A673 (cell line): ENCODE measurements around the gene NPR2. TPM values are rescaled to one million over a fixed set of nuclear protein-coding genes. Genes with fewer than 3 reads are reported as not detected.

Experiments used
- Bru-seq: library from RNA; stranded (reverse); fragments of 400-500 nt; gene quantifications from one replicate; lab custom pipeline; 2021; lab: Mats Ljungman, UMichigan
- BruChase-seq, 2 experiments: library from RNA; stranded (reverse); fragments of 400-500 nt; gene quantifications; one replicate each; lab custom pipeline; 2021; lab: Mats Ljungman, UMichigan
- BruUV-seq: library from RNA; stranded (reverse); fragments of 400-500 nt; replicated peaks from 2 replicates; lab custom pipeline; 2021; lab: Mats Ljungman, UMichigan
- CTCF ChIA-PET: fragments of 300-600 bp; sonication (Branson Sonifier 250); formaldehyde crosslinking; loops from one replicate; lab custom pipeline; 2022; ENCODE audit warnings: antibody characterized with exemption; lab: Charles Lee
- POLR2A ChIA-PET: fragments of 300-600 bp; sonication (Branson Sonifier 250); formaldehyde crosslinking; loops from one replicate; lab custom pipeline; 2022; ENCODE audit warnings: antibody characterized with exemption; ENCODE audit not compliant: low non-redundant PET; lab: Charles Lee
- DNase-seq: peaks from one replicate; pipeline ENCODE4 v3.0.0-alpha.2; 2015; ENCODE audit warnings: low spot score
- H3K27ac ChIP-seq: fragments of 200-600 bp; sonication (generic); 2 replicates; pipeline ENCODE4 v1.5.1; 2016; ENCODE audit warnings: mixed run types, low read depth, mild to moderate bottlenecking, mixed read lengths, antibody characterized with exemption, low read length; ENCODE audit not compliant: poor library complexity, severe bottlenecking
- H3K27me3 ChIP-seq: fragments of 200-600 bp; sonication (generic); replicated peaks from 2 replicates; pipeline ENCODE4 v1.6.1; 2017; ENCODE audit warnings: mixed run types, low read depth, mild to moderate bottlenecking, mixed read lengths, antibody characterized with exemption, low read length; ENCODE audit not compliant: insufficient read depth, poor library complexity
- H3K36me3 ChIP-seq: fragments of 200-600 bp; sonication (generic); 2 replicates; pipeline ENCODE4 v1.6.1; 2016; ENCODE audit warnings: mixed run types, mild to moderate bottlenecking, mixed read lengths, antibody characterized with exemption, low read length; ENCODE audit not compliant: insufficient read depth, poor library complexity, severe bottlenecking
- H3K4me1 ChIP-seq: fragments of 200-600 bp; sonication (generic); 2 replicates; pipeline ENCODE4 v1.6.1; 2017; ENCODE audit warnings: mixed run types, mild to moderate bottlenecking, mixed read lengths, antibody characterized with exemption, low read length; ENCODE audit not compliant: insufficient read depth, poor library complexity, severe bottlenecking
- H3K4me3 ChIP-seq: fragments of 200-600 bp; sonication (generic); 2 replicates; pipeline ENCODE4 v1.5.1; 2016; ENCODE audit warnings: low read depth, mixed run types, mild to moderate bottlenecking, mixed read lengths, low read length; ENCODE audit not compliant: poor library complexity, severe bottlenecking
- H3K9me3 ChIP-seq: fragments of 200-600 bp; sonication (generic); 2 replicates; pipeline ENCODE4 v1.6.1; 2016; ENCODE audit warnings: mixed run types, low read depth, mild to moderate bottlenecking, mixed read lengths, antibody characterized with exemption, low read length; ENCODE audit not compliant: poor library complexity, severe bottlenecking
- CTCF ChIP-seq: fragments of 300-800, 200-600 bp; sonication (generic); conservative IDR thresholded peaks from 2 replicates; pipeline ENCODE4 v1.5.1; 2017; ENCODE audit warnings: low read depth, mild to moderate bottlenecking, antibody characterized with exemption, low read length, moderate library complexity, mixed read lengths
- EZH2 ChIP-seq: fragments of 200-600 bp; sonication (generic); IDR thresholded peaks from 2 replicates; pipeline ENCODE4 v1.6.1; 2017; ENCODE audit warnings: borderline replicate concordance, low read depth, mild to moderate bottlenecking, mixed read lengths, antibody characterized with exemption, low read length; ENCODE audit not compliant: poor library complexity, severe bottlenecking
- intact Hi-C: fragments of 100-400 bp; cut with micrococcal nuclease; formaldehyde crosslinking; loops from one replicate; pipeline ENCODE4 v1.10.0; 2022; ENCODE audit not compliant: unreplicated experiment
- long read RNA-seq: library from polyadenylated mRNA; stranded (forward); transcript quantifications from one replicate; pipeline ENCODE4 v2.0.0, GENCODE V29; 2022
- total RNA-seq: library from RNA; stranded (reverse); gene quantifications from 2 replicates; pipeline ENCODE4 v1.2.3, GENCODE V29; 2021

NPR2 gene
- total RNA-seq = 4.7 and 9.1 TPM in 2 replicates
- Bru-seq, nascent RNA = percentile 54 among the genes with signal in this experiment
- percentile 60 among the genes with signal in this experiment for BruChase-seq, experiment 1, labeled RNA remaining after a 2-hour chase
- BruChase-seq, experiment 2, labeled RNA remaining after a 6-hour chase = percentile 57 among the genes with signal in this experiment
- long read RNA-seq, partial matches to known transcripts = 0 of 4 reads
- long read RNA-seq, other reads (novel, unspliced or antisense) = 4 of 4 reads

GRCh38 chr9:35791297-35791921 is at the start of gene NPR2:
NPR2 (plus strand) TSS chr9:35791591; CDS start chr9:35792409, 818 bp downstream.
- H3K27me3 ChIP-seq = no peaks in the 10 kb centered on the region
- H3K36me3 ChIP-seq = no peaks in the 10 kb centered on the region
- H3K4me1 ChIP-seq = no peaks in the 10 kb centered on the region
- CTCF ChIA-PET = no interaction called here
- H3K4me3 ChIP-seq = no peak within 1 kb of the TSS
- no peak for DNase-seq
- intact Hi-C loops = loop anchor here (5.0 to 10.0 kb wide), 2 partner anchors 34 to 233 kb away; no protein-coding TSS in a partner anchor
- TF ChIP-seq EZH2 (no peak), CTCF (no peak)
- no peaks in the 10 kb centered on the region for H3K9me3 ChIP-seq
- POLR2A ChIA-PET = no interaction called here
- no TSS peak for BruUV-seq
- no peak within 1 kb of the TSS for H3K27ac ChIP-seq

GRCh38 chr9:35741740-35742139 is 49.7 kb upstream of the NPR2 start:
- Histone ChIP-seq H3K4me3 (no peak overlapping the region), H3K4me1 (peaks cover 8% of the 10 kb centered on the region), H3K9me3 (no peaks in the 10 kb centered on the region), H3K27ac (no peak overlapping the region), H3K36me3 (peaks cover 68% of the 10 kb centered on the region), H3K27me3 (no peaks in the 10 kb centered on the region)
- ChIA-PET CTCF (interaction anchor here (0.6 kb wide), 1 partner anchor 812 kb away, joined by 3 read pairs; no protein-coding TSS in a partner anchor), POLR2A (no interaction called here)
- TF ChIP-seq CTCF (no peak), EZH2 (no peak)
- intact Hi-C loops = no loop called here
- no peak for DNase-seq
- no TSS peak for BruUV-seq

- Histone ChIP-seq H3K4me3 (no peak overlapping the region), H3K9me3 (no peaks in the 10 kb centered on the region), H3K27me3 (no peaks in the 10 kb centered on the region), H3K36me3 (peaks cover 50% of the 10 kb centered on the region), H3K27ac (no peak overlapping the region), H3K4me1 (peaks cover 17% of the 10 kb centered on the region)
- DNase-seq = no peak
- no TSS peak for BruUV-seq
- TF ChIP-seq CTCF (no peak), EZH2 (no peak)
- intact Hi-C loops = no loop called here
- ChIA-PET CTCF (no interaction called here), POLR2A (no interaction called here)
These were observed 47.9 kb upstream of the NPR2 start for GRCh38 chr9:35743452-35743851.
